ENCODE measurements around the gene FOXA1.

DNA sequence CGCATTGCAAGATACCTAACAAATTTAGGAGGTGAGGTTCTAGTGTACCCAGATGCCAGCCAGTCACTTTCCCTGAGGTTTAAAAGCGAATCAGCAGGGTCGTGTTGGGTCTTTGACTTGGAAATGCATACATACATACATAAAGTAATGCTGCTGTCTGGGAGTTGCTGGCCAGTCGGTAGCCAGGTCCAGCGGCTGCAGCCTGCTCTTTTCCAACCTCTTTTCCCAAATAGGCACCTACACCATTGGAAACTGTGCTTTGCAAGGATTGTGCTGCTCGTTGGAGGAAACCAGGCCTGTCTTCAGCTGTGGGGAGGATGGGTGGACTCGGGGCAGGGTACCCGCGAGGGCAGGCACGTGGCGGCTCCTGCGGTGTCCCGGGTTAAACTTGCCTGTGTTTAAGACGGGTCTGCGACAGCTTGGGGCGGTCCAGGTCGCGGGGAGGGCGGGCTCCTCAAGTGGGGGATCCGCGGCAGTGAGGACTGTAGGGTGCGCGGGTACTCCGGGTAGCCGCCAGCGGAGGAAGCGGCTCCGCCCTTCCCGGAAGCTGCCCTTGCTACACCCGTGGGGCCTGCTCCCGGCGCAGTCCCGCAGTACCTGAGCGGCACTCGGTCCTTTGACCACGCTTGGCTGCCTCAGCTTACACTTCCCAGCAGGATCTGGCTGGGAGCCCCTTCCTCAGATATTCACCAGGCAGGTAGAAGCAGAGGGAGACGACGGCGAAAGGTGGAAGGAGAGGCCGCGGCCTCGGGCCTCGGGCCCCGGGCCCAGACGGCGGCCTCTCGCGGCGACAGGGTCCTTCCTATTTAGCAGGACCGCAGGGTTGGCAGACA is 3.1 kb upstream of the FOXA1 start:
- TF ChIP-seq, protein P1, sequence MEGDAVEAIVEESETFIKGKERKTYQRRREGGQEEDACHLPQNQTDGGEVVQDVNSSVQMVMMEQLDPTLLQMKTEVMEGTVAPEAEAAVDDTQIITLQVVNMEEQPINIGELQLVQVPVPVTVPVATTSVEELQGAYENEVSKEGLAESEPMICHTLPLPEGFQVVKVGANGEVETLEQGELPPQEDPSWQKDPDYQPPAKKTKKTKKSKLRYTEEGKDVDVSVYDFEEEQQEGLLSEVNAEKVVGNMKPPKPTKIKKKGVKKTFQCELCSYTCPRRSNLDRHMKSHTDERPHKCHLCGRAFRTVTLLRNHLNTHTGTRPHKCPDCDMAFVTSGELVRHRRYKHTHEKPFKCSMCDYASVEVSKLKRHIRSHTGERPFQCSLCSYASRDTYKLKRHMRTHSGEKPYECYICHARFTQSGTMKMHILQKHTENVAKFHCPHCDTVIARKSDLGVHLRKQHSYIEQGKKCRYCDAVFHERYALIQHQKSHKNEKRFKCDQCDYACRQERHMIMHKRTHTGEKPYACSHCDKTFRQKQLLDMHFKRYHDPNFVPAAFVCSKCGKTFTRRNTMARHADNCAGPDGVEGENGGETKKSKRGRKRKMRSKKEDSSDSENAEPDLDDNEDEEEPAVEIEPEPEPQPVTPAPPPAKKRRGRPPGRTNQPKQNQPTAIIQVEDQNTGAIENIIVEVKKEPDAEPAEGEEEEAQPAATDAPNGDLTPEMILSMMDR (IDR thresholded peaks at IDR 0.05): no peak
- no peak for TF ChIP-seq POLR2A (IDR thresholded peaks at IDR 0.05)

Measured in uterus (tissue), 2 donors.